HG03066 (cell line): Measurements from ENCODE around the gene TLR7.
A peak's percentile ranks its signal among the peaks of the same experiment; 100 is the strongest.

Source experiments
- ATAC-seq: cut with Tn5 transposase; IDR thresholded peaks from one replicate; pipeline ENCODE4 v1.9.1; 2021; ENCODE audit warnings: low read depth; ENCODE audit not compliant: unreplicated experiment

TLR7 gene

GRCh38 chrX:12866451-12867377 lies at the start of gene TLR7:
TSS of gene TLR7 (plus strand) at chrX:12867072. CDS start at chrX:12867579, 507 bp downstream.
- no peak for ATAC-seq

GRCh38 chrX:12817528-12817927 lies 49.3 kb upstream of the TLR7 start:
- no peak for ATAC-seq

GRCh38 chrX:12819222-12819621 lies 47.6 kb upstream of the TLR7 start:
- no peak for ATAC-seq

GRCh38 chrX:12820737-12821136 lies 46.1 kb upstream of the TLR7 start:
- ATAC-seq, result no peak

GRCh38 chrX:12824944-12825343 lies 41.9 kb upstream of the TLR7 start:
- no peak for ATAC-seq

- ATAC-seq, result no peak
These were observed 41.1 kb upstream of the TLR7 start for GRCh38 chrX:12825801-12826200.

GRCh38 chrX:12843061-12843667 lies 23.7 kb upstream of the TLR7 start:
- peak; percentile 7 for ATAC-seq

GRCh38 chrX:12843668-12844279 lies 23.1 kb upstream of the TLR7 start:
- ATAC-seq, result peak; percentile 95

GRCh38 chrX:12844319-12844718 lies 22.6 kb upstream of the TLR7 start:
- no peak for ATAC-seq

- no peak for ATAC-seq
These were observed 1.5 kb upstream of the TLR7 start for GRCh38 chrX:12865359-12865758.

GRCh38 chrX:12867685-12868084 lies 813 bp downstream of the TLR7 start:
- no peak for ATAC-seq

- ATAC-seq, result peak; percentile 56
These were observed 1.9 kb downstream of the TLR7 start for GRCh38 chrX:12868747-12869146.

- no peak for ATAC-seq
These were observed 4.4 kb downstream of the TLR7 start for GRCh38 chrX:12871257-12871656.

- ATAC-seq, result no peak
These were observed 5.9 kb downstream of the TLR7 start for GRCh38 chrX:12872741-12873140.

GRCh38 chrX:12874581-12874980 lies 7.7 kb downstream of the TLR7 start:
- no peak for ATAC-seq

- ATAC-seq, result no peak
These were observed 10.5 kb downstream of the TLR7 start for GRCh38 chrX:12877386-12877785.

GRCh38 chrX:12878536-12878935 lies 11.7 kb downstream of the TLR7 start:
- ATAC-seq, result no peak

GRCh38 chrX:12881914-12882313 lies 15.0 kb downstream of the TLR7 start:
- no peak for ATAC-seq

- ATAC-seq, result no peak
These were observed 18.6 kb downstream of the TLR7 start for GRCh38 chrX:12885508-12885907.

- no peak for ATAC-seq
These were observed 19.7 kb downstream of the TLR7 start for GRCh38 chrX:12886545-12886944.

GRCh38 chrX:12887141-12887540 lies 20.3 kb downstream of the TLR7 start:
- no peak for ATAC-seq
